Measurements from ENCODE around the gene ZNF841.
"Not testable (repeated sequence)": the region's sequence is repeated elsewhere in the genome, so short reads cannot be mapped to it uniquely, and the experiment has no call there.

GRCh38 chr19:52026255-52026990 is 69.1 kb downstream of the ZNF841 start:
- TF ChIP-seq ZNF274 (IDR thresholded peaks at IDR 0.05; ENCODE audit: low read depth, low read length); YY1 (IDR thresholded peaks at IDR 0.05; ENCODE audit: insufficient read depth, insufficient read length); SUZ12 (IDR thresholded peaks at IDR 0.05; ENCODE audit: extremely low read depth, insufficient read depth, insufficient read length): not testable (repeated sequence)

Measured in NT2/D1 (cell line).